WTC11 (cell line): ENCODE results near the gene SKAP1. TPM values are rescaled to one million over a fixed set of nuclear protein-coding genes. Genes with fewer than 3 reads are reported as not detected.

Experiments
- ATAC-seq: fragments of 200-7000 bp; cut with Tn5 transposase; 2 replicates; pipeline ENCODE4 v1.10.0; 2021; ENCODE audit warnings: mild to moderate bottlenecking, moderate library complexity
- CTCF ChIA-PET: fragments of 300-600 bp; sonication (Branson Sonifier 250); formaldehyde crosslinking; loops from one replicate; lab custom pipeline; 2021; ENCODE audit warnings: antibody characterized with exemption; lab: Charles Lee
- POLR2A ChIA-PET: fragments of 350-600 bp; sonication (Branson Sonifier 250); formaldehyde crosslinking; loops from one replicate; lab custom pipeline; 2021; ENCODE audit warnings: antibody characterized with exemption; lab: Charles Lee
- DNase-seq: peaks from one replicate; pipeline ENCODE4 v3.0.0; 2021; ENCODE audit warnings: low spot score
- H3K27ac Mint-ChIP-seq: 2 replicates; pipeline ENCODE4 v1.8.0; 2021; ENCODE audit warnings: mixed read lengths
- H3K27me3 Mint-ChIP-seq: 2 replicates; pipeline ENCODE4 v1.8.0; 2021; ENCODE audit warnings: low read depth, mild to moderate bottlenecking, moderate library complexity, mixed read lengths
- H3K36me3 Mint-ChIP-seq: 2 replicates; pipeline ENCODE4 v1.8.0; 2021; ENCODE audit warnings: mixed read lengths
- H3K4me1 Mint-ChIP-seq: 2 replicates; pipeline ENCODE4 v1.8.0; 2022; ENCODE audit warnings: mixed read lengths
- H3K4me3 Mint-ChIP-seq: 2 replicates; pipeline ENCODE4 v1.8.0; 2021; ENCODE audit warnings: mild to moderate bottlenecking, moderate library complexity, mixed read lengths
- H3K9me3 Mint-ChIP-seq: 2 replicates; pipeline ENCODE4 v1.8.0; 2021; ENCODE audit warnings: mixed read lengths
- AFF4 ChIP-seq: sonication (generic); formaldehyde crosslinking; IDR thresholded peaks from 2 replicates; pipeline ENCODE4 v1.8.1; 2023; ENCODE audit warnings: mild to moderate bottlenecking, missing genetic modification reagents, borderline replicate concordance
- CDX4 ChIP-seq: fragments of 250-450 bp; sonication (Bioruptor Pico); IDR thresholded peaks from 2 replicates; pipeline ENCODE4 v1.9.0; 2021; ENCODE audit warnings: moderate library complexity, mild to moderate bottlenecking, inconsistent platforms, borderline replicate concordance
- CREB1 ChIP-seq: sonication (generic); formaldehyde crosslinking; IDR thresholded peaks from 2 replicates; pipeline ENCODE4 v1.8.0; 2023; ENCODE audit warnings: mild to moderate bottlenecking, missing genetic modification reagents
- CTCF ChIP-seq: fragments of 200-600 bp; IDR thresholded peaks from 2 replicates; pipeline ENCODE4 v1.8.0; 2022; ENCODE audit warnings: antibody characterized with exemption
- E2F4 ChIP-seq: sonication (generic); formaldehyde crosslinking; IDR thresholded peaks from 2 replicates; pipeline ENCODE4 v1.8.1; 2022; ENCODE audit warnings: low read depth, mild to moderate bottlenecking, moderate library complexity, missing genetic modification reagents, borderline replicate concordance
- FOXJ3 ChIP-seq: sonication (generic); formaldehyde crosslinking; IDR thresholded peaks from 2 replicates; pipeline ENCODE4 v1.9.0; 2021; ENCODE audit warnings: missing genetic modification reagents, mild to moderate bottlenecking, borderline replicate concordance
- JUN ChIP-seq: sonication (generic); formaldehyde crosslinking; IDR thresholded peaks from 2 replicates; pipeline ENCODE4 v1.8.0; 2023; ENCODE audit warnings: mild to moderate bottlenecking, missing genetic modification reagents
- KAT7 ChIP-seq: sonication (generic); formaldehyde crosslinking; IDR thresholded peaks from 2 replicates; pipeline ENCODE4 v1.8.1; 2023; ENCODE audit warnings: missing genetic modification reagents, mild to moderate bottlenecking, borderline replicate concordance
- MYBL2 ChIP-seq: sonication (generic); formaldehyde crosslinking; IDR thresholded peaks from 2 replicates; pipeline ENCODE4 v1.8.1; 2023; ENCODE audit warnings: mild to moderate bottlenecking, moderate library complexity, missing genetic modification reagents
- NR1H2 ChIP-seq: sonication (generic); formaldehyde crosslinking; IDR thresholded peaks from 2 replicates; pipeline ENCODE4 v1.9.0; 2021; ENCODE audit warnings: mild to moderate bottlenecking, moderate library complexity, missing genetic modification reagents
- SP1 ChIP-seq: sonication (generic); formaldehyde crosslinking; conservative IDR thresholded peaks from 2 replicates; pipeline ENCODE4 v1.8.1; 2022; ENCODE audit warnings: missing genetic modification reagents
- TP53 ChIP-seq: sonication (generic); formaldehyde crosslinking; IDR thresholded peaks from 2 replicates; pipeline ENCODE4 v1.8.1; 2023; ENCODE audit warnings: mild to moderate bottlenecking, missing genetic modification reagents
- ZBTB21 ChIP-seq: sonication (generic); formaldehyde crosslinking; IDR thresholded peaks from 2 replicates; pipeline ENCODE4 v1.8.1; 2023; ENCODE audit warnings: mild to moderate bottlenecking, missing genetic modification reagents, borderline replicate concordance
- ZNF263 ChIP-seq: sonication (generic); formaldehyde crosslinking; IDR thresholded peaks from 2 replicates; pipeline ENCODE4 v1.8.1; 2022; ENCODE audit warnings: low read depth, mild to moderate bottlenecking, moderate library complexity, missing genetic modification reagents
- total RNA-seq: library from RNA; stranded (reverse); gene quantifications from 3 replicates; pipeline ENCODE4 v1.2.3, GENCODE V29; 2021

SKAP1 gene
- total RNA-seq, 1 experiment from 2014 or later: not detected

GRCh38 chr17:48223945-48224344, 206.1 kb downstream of the SKAP1 start (continued):
- no peak for TF ChIP-seq CDX4 (CRISPR knock-in tag)
- no peak for TF ChIP-seq CREB1
- no peak for TF ChIP-seq FOXJ3 (CRISPR knock-in tag)
- TF ChIP-seq SP1 (CRISPR knock-in tag): no peak
- no peak for TF ChIP-seq MYBL2 (CRISPR knock-in tag)
- no peak for TF ChIP-seq NR1H2 (CRISPR knock-in tag)
- no peak for TF ChIP-seq AFF4
- TF ChIP-seq ZBTB21 (CRISPR knock-in tag): no peak
- no peak for TF ChIP-seq JUN (CRISPR knock-in tag)

GRCh38 chr17:48219617-48220016, 210.4 kb downstream of the SKAP1 start:
- DNase-seq (no peak), ATAC-seq (peak; percentile 80)
- Mint-ChIP-seq H3K4me3 (no peak overlapping the region), H3K9me3 (no peaks in the 10 kb centered on the region), H3K27me3 (peaks cover 34% of the 10 kb centered on the region), H3K36me3 (no peaks in the 10 kb centered on the region), H3K4me1 (peaks cover 17% of the 10 kb centered on the region), H3K27ac (no peak overlapping the region)
- TF ChIP-seq KAT7 (CRISPR knock-in tag) (no peak), ZNF263 (CRISPR knock-in tag) (no peak), E2F4 (CRISPR knock-in tag) (no peak)
- ChIA-PET CTCF (interaction anchor here (0.8 to 2.1 kb wide), 5 partner anchors 9 to 398 kb away, joined by 3 to 14 read pairs (median 4); no protein-coding TSS in a partner anchor), POLR2A (no interaction called here)

GRCh38 chr17:48215583-48216139, 214.4 kb downstream of the SKAP1 start:
- DNase-seq: peak; percentile 49
- TF ChIP-seq CTCF (peak; percentile 42), TP53 (no peak)
- POLR2A ChIA-PET: interaction anchor here (0.7 kb wide), 1 partner anchor 284 kb away, joined by 5 read pairs; no protein-coding TSS in a partner anchor
- CTCF ChIA-PET: interaction anchor here (0.5 to 5.2 kb wide), 60 partner anchors 8 to 421 kb away, joined by 3 to 78 read pairs (median 4); partner anchors contain the start of gene HOXB5
- ATAC-seq: peak; percentile 94
- Mint-ChIP-seq H3K4me3 (no peak overlapping the region), H3K4me1 (peaks cover 11% of the 10 kb centered on the region), H3K27me3 (peaks cover 37% of the 10 kb centered on the region), H3K36me3 (no peaks in the 10 kb centered on the region), H3K9me3 (no peaks in the 10 kb centered on the region), H3K27ac (no peak overlapping the region)
